Stimulated activated effector memory CD8-positive, alpha-beta T cell treated with anti-CD3 and anti-CD28 coated beads, Interleukin-12 subunit alpha, Interleukin-12 subunit beta, amount 100 ng/mL, for 72 hours (primary cell): ENCODE results near the gene ZNF784.
A peak's percentile ranks its signal among the peaks of the same experiment; 100 is the strongest.
"Not testable (repeated sequence)": the region's sequence is repeated elsewhere in the genome, so short reads cannot be mapped to it uniquely, and the experiment has no call there.

Experiments used
- ATAC-seq: fragments of 150-1000 bp; cut with Tn5 transposase; 2 replicates; pipeline ENCODE4 v1.10.0; 2021
- DNase-seq, 2 donors: peaks; one replicate each; pipeline ENCODE4 v3.0.0; 2021 to 2022; ENCODE audit warnings: low spot score in 2 of 2
- H3K27ac Mint-ChIP-seq: one replicate; pipeline ENCODE4 v1.8.0; 2022; ENCODE audit warnings: mild to moderate bottlenecking, mixed read lengths
- H3K36me3 Mint-ChIP-seq: one replicate; pipeline ENCODE4 v1.8.0; 2022; ENCODE audit warnings: mild to moderate bottlenecking, mixed read lengths
- H3K4me1 Mint-ChIP-seq: one replicate; pipeline ENCODE4 v1.8.0; 2022; ENCODE audit warnings: mixed read lengths
- H3K4me3 Mint-ChIP-seq: one replicate; pipeline ENCODE4 v1.8.0; 2022; ENCODE audit warnings: mild to moderate bottlenecking, mixed read lengths
- H3K9me3 Mint-ChIP-seq: one replicate; pipeline ENCODE4 v1.8.0; 2022; ENCODE audit warnings: mixed read lengths

ZNF784 gene

GRCh38 chr19:55583897-55584296 is 40.5 kb downstream of the ZNF784 start:
- Mint-ChIP-seq H3K4me1 (peaks cover 47% of the 10 kb centered on the region), H3K36me3 (peaks cover 10% of the 10 kb centered on the region)
- DNase-seq, H3K4me3 Mint-ChIP-seq, H3K9me3 Mint-ChIP-seq, ATAC-seq, H3K27ac Mint-ChIP-seq: not testable (repeated sequence)

GRCh38 chr19:55582284-55582683 is 42.1 kb downstream of the ZNF784 start:
- DNase-seq, ATAC-seq, H3K27ac Mint-ChIP-seq, H3K9me3 Mint-ChIP-seq: not testable (repeated sequence)
- H3K4me1 Mint-ChIP-seq, result peaks cover 45% of the 10 kb centered on the region
- H3K36me3 Mint-ChIP-seq, result peaks cover 15% of the 10 kb centered on the region
- H3K4me3 Mint-ChIP-seq, result peak overlapping the region; percentile 83

- no peaks in the 10 kb centered on the region for H3K9me3 Mint-ChIP-seq
- peaks cover 19% of the 10 kb centered on the region for H3K36me3 Mint-ChIP-seq
- peak overlapping the region; percentile 83 for H3K4me3 Mint-ChIP-seq
- DNase-seq (no peak), ATAC-seq (no peak)
- H3K27ac Mint-ChIP-seq, result no peak overlapping the region
- peaks cover 41% of the 10 kb centered on the region for H3K4me1 Mint-ChIP-seq
These were observed 42.5 kb downstream of the ZNF784 start for GRCh38 chr19:55581823-55582223.

GRCh38 chr19:55581145-55581822 is 43.1 kb downstream of the ZNF784 start:
- H3K36me3 Mint-ChIP-seq, result peaks cover 21% of the 10 kb centered on the region
- no peaks in the 10 kb centered on the region for H3K9me3 Mint-ChIP-seq
- peaks cover 36% of the 10 kb centered on the region for H3K4me1 Mint-ChIP-seq
- peak overlapping the region; percentile 96 for H3K27ac Mint-ChIP-seq
- peak; percentile 15 for ATAC-seq
- no peak for DNase-seq
- peak overlapping the region; percentile 83 for H3K4me3 Mint-ChIP-seq

GRCh38 chr19:55580628-55581144 is 43.7 kb downstream of the ZNF784 start, which contains the start of gene ZNF579:
TSS of gene ZNF579 (minus strand) at chr19:55580848. CDS start at chr19:55579639, 1,209 bp downstream.
- peaks cover 30% of the 10 kb centered on the region for H3K4me1 Mint-ChIP-seq
- DNase-seq (peak; percentile 55 to 88), ATAC-seq (peak; percentile 80)
- peak within 1 kb of the TSS; percentile 83 for H3K4me3 Mint-ChIP-seq
- H3K9me3 Mint-ChIP-seq, result no peaks in the 10 kb centered on the region
- H3K36me3 Mint-ChIP-seq, result peaks cover 21% of the 10 kb centered on the region
- peak within 1 kb of the TSS; percentile 96 for H3K27ac Mint-ChIP-seq

GRCh38 chr19:55579766-55580621 is 44.4 kb downstream of the ZNF784 start:
- no peak for DNase-seq
- peaks cover 21% of the 10 kb centered on the region for H3K36me3 Mint-ChIP-seq
- H3K4me1 Mint-ChIP-seq, result peaks cover 23% of the 10 kb centered on the region
- H3K9me3 Mint-ChIP-seq, result no peaks in the 10 kb centered on the region
- peak; percentile 36 for ATAC-seq
- peak overlapping the region; percentile 96 for H3K27ac Mint-ChIP-seq
- peak overlapping the region; percentile 83 for H3K4me3 Mint-ChIP-seq

- H3K27ac Mint-ChIP-seq, result peak overlapping the region; percentile 96
These were observed 45.3 kb downstream of the ZNF784 start for GRCh38 chr19:55578761-55579747.

GRCh38 chr19:55578031-55578760 is 46.2 kb downstream of the ZNF784 start:
- Mint-ChIP-seq H3K27ac (no peak overlapping the region), H3K4me1 (peaks cover 23% of the 10 kb centered on the region)

More at GRCh38 chr19:55578761-55579747, 45.3 kb downstream of the ZNF784 start:
- H3K36me3 Mint-ChIP-seq, result peaks cover 21% of the 10 kb centered on the region
- peak overlapping the region; percentile 83 for H3K4me3 Mint-ChIP-seq
- ATAC-seq, result no peak
- DNase-seq, result no peak
- H3K9me3 Mint-ChIP-seq, result no peaks in the 10 kb centered on the region
- H3K4me1 Mint-ChIP-seq, result peaks cover 23% of the 10 kb centered on the region

GRCh38 chr19:55576746-55577145 is 47.6 kb downstream of the ZNF784 start:
- ATAC-seq (no peak), DNase-seq (no peak)
- H3K36me3 Mint-ChIP-seq, result peaks cover 21% of the 10 kb centered on the region
- no peaks in the 10 kb centered on the region for H3K9me3 Mint-ChIP-seq
- peaks cover 18% of the 10 kb centered on the region for H3K4me1 Mint-ChIP-seq
- H3K4me3 Mint-ChIP-seq, result no peak overlapping the region
- H3K27ac Mint-ChIP-seq, result no peak overlapping the region

More at GRCh38 chr19:55578031-55578760, 46.2 kb downstream of the ZNF784 start:
- Mint-ChIP-seq H3K4me3 (no peak overlapping the region), H3K36me3 (peaks cover 21% of the 10 kb centered on the region), H3K9me3 (no peaks in the 10 kb centered on the region)
- DNase-seq (no peak), ATAC-seq (no peak)

- H3K4me3 Mint-ChIP-seq, H3K9me3 Mint-ChIP-seq, DNase-seq, H3K27ac Mint-ChIP-seq, ATAC-seq, H3K4me1 Mint-ChIP-seq: not testable (repeated sequence)
- H3K36me3 Mint-ChIP-seq, result peaks cover 10% of the 10 kb centered on the region
These were observed 50.4 kb downstream of the ZNF784 start for GRCh38 chr19:55573929-55574328.
